Astrocyte of the spinal cord (primary cell): ENCODE data around the gene RBMS3.
A peak's percentile ranks its signal among the peaks of the same experiment; 100 is the strongest.

Experiments used
- DNase-seq: peaks from one replicate; pipeline ENCODE4 v3.0.0; 2011; ENCODE audit warnings: low read depth, low spot score
- H3K4me3 ChIP-seq: 2 replicates; pipeline ENCODE4 v1.5.1; 2011; ENCODE audit warnings: low read depth, mild to moderate bottlenecking, low read length, moderate library complexity
- in situ Hi-C: cut with HindIII; loops from 2 replicates; pipeline ENCODE4 v1.10.0; 2017; ENCODE audit warnings: low sequenced_read_pairs
- TF ChIP-seq, protein P1 (sequence below): IDR thresholded peaks from 2 replicates; pipeline ENCODE4 v1.5.1; 2012; ENCODE audit warnings: low read depth, mild to moderate bottlenecking, low read length, inconsistent platforms

Gene RBMS3

DNA sequence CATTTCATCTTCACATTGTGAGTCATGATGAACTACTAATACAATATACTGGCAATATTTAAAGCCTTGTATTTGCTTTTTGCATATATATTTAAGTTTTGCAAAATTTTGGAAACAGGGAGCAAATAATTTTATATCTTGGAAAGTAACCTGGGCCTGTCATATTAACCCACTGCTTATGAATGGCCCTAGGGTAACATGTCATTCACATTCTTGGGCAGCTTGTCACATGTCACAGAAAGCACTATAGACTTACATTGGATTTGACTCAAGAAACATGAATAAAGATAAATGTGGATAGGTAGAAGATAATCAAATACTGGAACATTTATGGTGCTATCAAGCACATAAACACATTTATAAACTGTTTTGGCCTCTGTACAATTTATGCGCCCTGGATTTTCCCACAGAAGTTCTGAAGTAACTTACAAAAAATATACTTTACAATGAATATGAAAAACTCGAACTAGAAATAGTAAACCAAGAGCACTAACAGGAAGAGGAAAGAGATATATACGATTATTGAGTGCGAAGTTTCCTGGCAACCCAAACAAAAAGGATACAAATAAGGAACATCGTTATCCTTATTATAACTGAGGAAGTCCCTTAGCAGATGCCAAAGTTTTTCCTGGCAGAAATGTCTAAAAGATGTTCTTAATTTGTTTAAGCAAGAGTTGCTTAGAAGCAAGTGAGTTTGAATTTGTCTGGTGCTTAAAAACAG lies 257.2 kb downstream of the RBMS3 start:
- no peak for DNase-seq
- H3K4me3 ChIP-seq: no peak overlapping the region
- in situ Hi-C loops: no loop called here
- TF ChIP-seq, protein P1, sequence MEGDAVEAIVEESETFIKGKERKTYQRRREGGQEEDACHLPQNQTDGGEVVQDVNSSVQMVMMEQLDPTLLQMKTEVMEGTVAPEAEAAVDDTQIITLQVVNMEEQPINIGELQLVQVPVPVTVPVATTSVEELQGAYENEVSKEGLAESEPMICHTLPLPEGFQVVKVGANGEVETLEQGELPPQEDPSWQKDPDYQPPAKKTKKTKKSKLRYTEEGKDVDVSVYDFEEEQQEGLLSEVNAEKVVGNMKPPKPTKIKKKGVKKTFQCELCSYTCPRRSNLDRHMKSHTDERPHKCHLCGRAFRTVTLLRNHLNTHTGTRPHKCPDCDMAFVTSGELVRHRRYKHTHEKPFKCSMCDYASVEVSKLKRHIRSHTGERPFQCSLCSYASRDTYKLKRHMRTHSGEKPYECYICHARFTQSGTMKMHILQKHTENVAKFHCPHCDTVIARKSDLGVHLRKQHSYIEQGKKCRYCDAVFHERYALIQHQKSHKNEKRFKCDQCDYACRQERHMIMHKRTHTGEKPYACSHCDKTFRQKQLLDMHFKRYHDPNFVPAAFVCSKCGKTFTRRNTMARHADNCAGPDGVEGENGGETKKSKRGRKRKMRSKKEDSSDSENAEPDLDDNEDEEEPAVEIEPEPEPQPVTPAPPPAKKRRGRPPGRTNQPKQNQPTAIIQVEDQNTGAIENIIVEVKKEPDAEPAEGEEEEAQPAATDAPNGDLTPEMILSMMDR: no peak

DNA sequence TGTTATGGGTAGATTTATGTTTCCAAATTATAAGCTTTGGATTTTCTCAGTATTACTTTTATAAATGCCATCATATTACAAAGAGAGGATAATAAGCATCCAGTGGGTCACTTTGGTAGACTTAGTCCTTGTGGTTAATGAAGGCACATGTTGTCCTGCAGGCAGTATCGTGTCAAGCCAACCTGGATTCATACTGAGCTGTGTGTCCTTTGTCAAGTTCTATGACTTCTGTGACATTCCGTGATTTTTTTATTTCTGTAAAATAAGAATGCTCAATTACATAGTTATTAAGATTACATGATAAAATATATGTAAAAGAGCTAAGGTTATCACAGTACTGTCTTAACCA lies 257.7 kb downstream of the RBMS3 start:
- in situ Hi-C loops: no loop called here
- no peak overlapping the region for H3K4me3 ChIP-seq
- TF ChIP-seq, protein P1: no peak
- no peak for DNase-seq

DNA sequence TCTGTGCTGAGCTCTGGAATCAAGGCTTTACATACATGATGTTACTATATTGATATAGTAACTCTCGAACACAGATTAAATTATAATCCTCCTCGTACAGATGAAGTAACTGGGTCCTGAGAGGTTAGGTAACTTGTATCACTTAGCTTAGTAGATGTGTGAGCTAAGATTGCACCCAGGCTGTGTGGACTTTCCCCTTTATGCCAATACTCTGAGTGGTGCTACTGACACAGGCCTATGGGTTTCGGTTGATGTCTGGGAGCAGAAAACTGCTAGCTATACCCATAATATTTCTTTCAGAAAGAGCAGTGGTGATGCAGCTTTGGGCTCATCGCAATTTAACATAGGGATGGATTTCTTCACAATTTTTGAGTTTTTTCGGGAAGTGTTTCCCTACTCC lies 259.7 kb downstream of the RBMS3 start:
- no peak overlapping the region for H3K4me3 ChIP-seq
- in situ Hi-C loops: no loop called here
- no peak for DNase-seq
- TF ChIP-seq, protein P1: no peak

DNA sequence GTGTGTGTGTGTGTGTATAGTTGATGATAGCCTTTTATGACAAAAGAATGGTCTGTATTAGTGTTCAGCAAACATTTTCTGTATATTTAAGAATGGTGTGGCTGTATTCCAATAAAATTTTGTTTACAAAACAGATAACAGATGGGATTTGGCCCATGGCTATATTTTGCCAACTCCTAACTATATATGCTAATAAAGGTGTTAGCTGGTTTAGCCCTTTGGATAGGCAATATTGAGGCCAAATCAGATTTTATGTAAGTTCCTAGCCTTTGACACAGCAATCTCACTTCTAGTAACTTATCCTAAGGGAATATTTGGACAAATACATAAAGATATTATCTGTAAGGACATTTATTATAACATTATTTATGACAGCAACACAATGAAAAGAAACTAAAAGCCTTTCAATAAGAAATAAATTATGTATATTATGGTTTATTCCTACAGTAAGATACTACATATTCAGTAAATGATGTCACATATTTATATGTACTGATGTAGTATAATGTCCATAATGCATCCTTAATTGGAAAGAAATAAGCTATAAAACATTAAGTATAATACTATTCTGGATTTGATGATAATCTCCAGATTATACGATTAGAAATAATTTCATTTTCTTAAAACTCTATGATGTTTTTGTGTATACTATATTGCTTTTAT lies 264.0 kb downstream of the RBMS3 start:
- DNase-seq: no peak
- in situ Hi-C loops: no loop called here
- no peak overlapping the region for H3K4me3 ChIP-seq
- TF ChIP-seq, protein P1: no peak

DNA sequence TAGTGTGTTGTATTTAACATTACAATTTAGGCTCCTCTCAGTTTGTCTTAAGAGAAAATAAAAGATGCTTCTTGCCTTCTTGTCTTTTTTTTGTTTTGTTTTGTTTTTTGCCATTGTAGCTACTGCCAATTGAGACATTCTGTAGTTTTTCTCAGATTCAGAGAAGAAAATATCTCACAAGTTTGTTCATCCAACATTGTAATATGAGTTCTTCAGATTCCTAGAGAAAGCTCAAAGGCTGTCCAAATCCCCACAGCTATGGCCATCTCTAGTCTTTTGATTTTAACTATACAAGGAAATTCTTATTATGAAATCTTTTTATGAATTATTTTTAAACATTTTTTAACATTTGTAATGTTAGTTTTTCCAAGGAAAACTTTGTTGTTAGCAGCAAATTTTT lies 264.7 kb downstream of the RBMS3 start:
- in situ Hi-C loops: no loop called here
- H3K4me3 ChIP-seq: no peak overlapping the region
- TF ChIP-seq, protein P1: no peak
- DNase-seq: no peak

DNA sequence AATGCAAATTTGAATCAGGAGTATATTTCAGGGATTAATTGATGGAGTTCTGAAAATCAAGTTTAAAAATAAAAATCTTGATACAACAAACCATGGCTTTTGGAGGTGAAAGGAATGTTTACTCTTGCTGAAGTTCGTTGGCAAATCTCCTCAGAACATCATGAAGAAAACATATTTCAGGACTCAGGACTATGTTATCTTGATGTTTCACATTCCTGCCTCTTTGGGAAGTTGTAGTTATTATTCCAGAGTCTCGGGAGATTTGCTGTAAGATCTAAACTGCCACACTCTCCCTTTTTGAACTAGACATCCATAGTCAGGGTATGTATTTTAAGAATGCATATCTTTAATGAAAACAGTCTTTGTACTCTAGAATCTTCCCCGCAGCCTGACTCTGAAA lies 271.2 kb downstream of the RBMS3 start:
- TF ChIP-seq, protein P1: no peak
- no peak overlapping the region for H3K4me3 ChIP-seq
- peak; percentile 21 for DNase-seq
- in situ Hi-C loops: no loop called here
